KMS-11 (cell line): Measurements from ENCODE around the gene FIGLA.

Experiments used
- H2AFZ ChIP-seq: fragments of 200-600 bp; sonication (generic); 2 replicates; pipeline ENCODE4 v1.6.1; 2016; ENCODE audit warnings: antibody characterized with exemption, mixed run types, low read depth
- H3K27ac ChIP-seq: fragments of 200-600 bp; sonication (generic); 2 replicates; pipeline ENCODE4 v1.6.1; 2016; ENCODE audit warnings: mild to moderate bottlenecking, mixed run types
- H3K27me3 ChIP-seq: fragments of 200-600 bp; sonication (generic); 2 replicates; pipeline ENCODE4 v1.6.1; 2017; ENCODE audit warnings: mild to moderate bottlenecking, low read depth, mixed run types, moderate library complexity; ENCODE audit not compliant: insufficient read depth
- H3K36me3 ChIP-seq: fragments of 200-600 bp; sonication (generic); 2 replicates; pipeline ENCODE4 v1.6.1; 2017; ENCODE audit warnings: mild to moderate bottlenecking, mixed run types; ENCODE audit not compliant: insufficient read depth
- H3K4me1 ChIP-seq: fragments of 200-600 bp; sonication (generic); 2 replicates; pipeline ENCODE4 v1.6.1; 2016; ENCODE audit warnings: mild to moderate bottlenecking, low read depth, mixed run types; ENCODE audit not compliant: poor library complexity, severe bottlenecking
- H3K4me2 ChIP-seq: fragments of 200-600 bp; sonication (generic); 2 replicates; pipeline ENCODE4 v1.7.0; 2016; ENCODE audit warnings: mild to moderate bottlenecking, mixed run types
- H3K4me3 ChIP-seq: fragments of 200-600 bp; sonication (generic); IDR thresholded peaks from 2 replicates; pipeline ENCODE4 v1.6.1; 2017; ENCODE audit warnings: low read depth, low read length, mixed read lengths; ENCODE audit not compliant: insufficient read depth
- H3K79me2 ChIP-seq: fragments of 200-600 bp; sonication (generic); 2 replicates; pipeline ENCODE4 v1.6.1; 2016; ENCODE audit warnings: low read depth, mixed run types; ENCODE audit not compliant: insufficient read depth
- H3K9ac ChIP-seq: fragments of 200-600 bp; sonication (generic); 2 replicates; pipeline ENCODE4 v1.6.1; 2016; ENCODE audit warnings: mild to moderate bottlenecking, mixed run types
- H4K20me1 ChIP-seq: fragments of 200-600 bp; sonication (generic); 2 replicates; pipeline ENCODE4 v1.6.1; 2016; ENCODE audit warnings: mild to moderate bottlenecking, mixed run types; ENCODE audit not compliant: insufficient read depth
- CTCF ChIP-seq: fragments of 200-600 bp; sonication (generic); conservative IDR thresholded peaks from 2 replicates; pipeline ENCODE4 v1.6.1; 2017; ENCODE audit warnings: low read depth, mild to moderate bottlenecking, antibody characterized with exemption, low read length, moderate library complexity, mixed read lengths

The FIGLA gene

GRCh38 chr2:70834106-70834505, 43.7 kb upstream of the FIGLA start:
- H3K79me2 ChIP-seq = no peaks in the 10 kb centered on the region
- no peak overlapping the region for H3K4me3 ChIP-seq
- no peak overlapping the region for H3K4me2 ChIP-seq
- H3K36me3 ChIP-seq = no peaks in the 10 kb centered on the region
- peaks cover 2% of the 10 kb centered on the region for H3K4me1 ChIP-seq
- no peaks in the 10 kb centered on the region for H4K20me1 ChIP-seq
- TF ChIP-seq CTCF = no peak
- H3K27me3 ChIP-seq = no peaks in the 10 kb centered on the region
- no peak overlapping the region for H2AFZ ChIP-seq
- H3K9ac ChIP-seq = no peak overlapping the region
- no peak overlapping the region for H3K27ac ChIP-seq

- H3K4me1 ChIP-seq = peaks cover 9% of the 10 kb centered on the region
- no peak overlapping the region for H3K4me2 ChIP-seq
- H3K79me2 ChIP-seq = no peaks in the 10 kb centered on the region
- no peaks in the 10 kb centered on the region for H4K20me1 ChIP-seq
- H3K27ac ChIP-seq = no peak overlapping the region
- no peak for TF ChIP-seq CTCF
- H3K27me3 ChIP-seq = no peaks in the 10 kb centered on the region
- no peaks in the 10 kb centered on the region for H3K36me3 ChIP-seq
- H3K9ac ChIP-seq = no peak overlapping the region
- no peak overlapping the region for H3K4me3 ChIP-seq
- H2AFZ ChIP-seq = no peak overlapping the region
Measured at GRCh38 chr2:70833246-70833645, 42.8 kb upstream of the FIGLA start.

- Histone ChIP-seq H3K4me1 (peaks cover 13% of the 10 kb centered on the region), H3K36me3 (no peaks in the 10 kb centered on the region), H3K9ac (no peak overlapping the region), H3K27ac (no peak overlapping the region), H4K20me1 (no peaks in the 10 kb centered on the region), H3K4me2 (no peak overlapping the region), H3K27me3 (no peaks in the 10 kb centered on the region), H2AFZ (no peak overlapping the region), H3K4me3 (no peak overlapping the region), H3K79me2 (no peaks in the 10 kb centered on the region)
- no peak for TF ChIP-seq CTCF
Measured at GRCh38 chr2:70832386-70832785, 41.9 kb upstream of the FIGLA start.

- Histone ChIP-seq H3K79me2 (no peaks in the 10 kb centered on the region), H3K36me3 (no peaks in the 10 kb centered on the region), H2AFZ (no peak overlapping the region), H3K27ac (no peak overlapping the region), H3K4me1 (peaks cover 13% of the 10 kb centered on the region), H3K9ac (no peak overlapping the region), H3K4me2 (no peak overlapping the region), H3K4me3 (no peak overlapping the region), H4K20me1 (no peaks in the 10 kb centered on the region), H3K27me3 (no peaks in the 10 kb centered on the region)
- no peak for TF ChIP-seq CTCF
Measured at GRCh38 chr2:70831861-70832260, 41.4 kb upstream of the FIGLA start.

- no peaks in the 10 kb centered on the region for H4K20me1 ChIP-seq
- no peak overlapping the region for H3K9ac ChIP-seq
- H3K4me2 ChIP-seq = no peak overlapping the region
- no peak for TF ChIP-seq CTCF
- H3K4me3 ChIP-seq = no peak overlapping the region
- no peaks in the 10 kb centered on the region for H3K27me3 ChIP-seq
- no peaks in the 10 kb centered on the region for H3K79me2 ChIP-seq
- peaks cover 13% of the 10 kb centered on the region for H3K4me1 ChIP-seq
- no peaks in the 10 kb centered on the region for H3K36me3 ChIP-seq
- H3K27ac ChIP-seq = no peak overlapping the region
- H2AFZ ChIP-seq = no peak overlapping the region
Measured at GRCh38 chr2:70830366-70830765, 39.9 kb upstream of the FIGLA start.
